HG03575 (cell line): ENCODE measurements around the gene MTHFD1.

Source experiments
- ATAC-seq: cut with Tn5 transposase; IDR thresholded peaks from one replicate; pipeline ENCODE4 v1.9.1; 2021; ENCODE audit not compliant: unreplicated experiment, insufficient number of reproducible peaks, low FRiP score; ENCODE audit errors: extremely low read depth

MTHFD1 gene

GRCh38 chr14:64400829-64401459 is 12.8 kb downstream of the MTHFD1 start:
- ATAC-seq, result no peak

DNA sequence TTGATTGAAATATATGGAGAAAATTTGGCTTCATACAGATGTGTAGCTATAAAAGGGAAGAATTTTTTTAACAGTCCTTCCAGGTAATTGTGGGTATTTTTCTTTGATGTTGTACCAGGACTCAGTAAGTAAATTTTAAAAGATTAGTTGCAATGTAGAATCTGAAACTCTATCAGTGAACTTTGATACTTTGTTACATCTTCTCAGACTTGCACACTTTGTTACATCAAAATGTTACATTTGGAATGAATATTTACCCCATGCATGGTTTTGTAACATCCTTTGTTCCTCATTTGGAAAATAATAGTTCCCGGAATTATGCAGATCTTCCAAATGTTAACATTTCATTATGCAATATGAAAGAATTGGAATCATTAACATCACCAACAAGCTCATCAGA is 13.8 kb downstream of the MTHFD1 start:
- ATAC-seq, result no peak

- no peak for ATAC-seq
These were observed 17.1 kb downstream of the MTHFD1 start for GRCh38 chr14:64405295-64405694.

DNA sequence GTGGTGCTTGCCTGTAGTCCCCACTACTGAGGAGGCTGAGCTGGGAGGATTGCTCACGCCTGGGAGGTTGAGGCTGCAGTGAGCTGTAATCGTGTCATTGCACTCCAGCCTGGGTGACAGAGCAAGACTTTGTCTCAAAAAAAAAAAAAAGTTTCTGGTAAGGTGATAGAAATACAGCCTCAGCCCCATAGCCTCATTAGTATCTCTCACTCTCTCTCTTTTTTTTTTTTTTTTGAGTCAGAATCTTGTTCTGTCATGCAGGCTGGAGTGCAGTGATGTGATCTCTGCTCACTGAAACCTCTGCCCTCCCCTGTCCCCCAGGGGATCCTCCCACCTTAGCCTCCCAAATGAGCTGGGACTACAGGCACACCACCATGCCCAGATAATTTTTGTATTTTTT is 19.2 kb downstream of the MTHFD1 start:
- no peak for ATAC-seq

DNA sequence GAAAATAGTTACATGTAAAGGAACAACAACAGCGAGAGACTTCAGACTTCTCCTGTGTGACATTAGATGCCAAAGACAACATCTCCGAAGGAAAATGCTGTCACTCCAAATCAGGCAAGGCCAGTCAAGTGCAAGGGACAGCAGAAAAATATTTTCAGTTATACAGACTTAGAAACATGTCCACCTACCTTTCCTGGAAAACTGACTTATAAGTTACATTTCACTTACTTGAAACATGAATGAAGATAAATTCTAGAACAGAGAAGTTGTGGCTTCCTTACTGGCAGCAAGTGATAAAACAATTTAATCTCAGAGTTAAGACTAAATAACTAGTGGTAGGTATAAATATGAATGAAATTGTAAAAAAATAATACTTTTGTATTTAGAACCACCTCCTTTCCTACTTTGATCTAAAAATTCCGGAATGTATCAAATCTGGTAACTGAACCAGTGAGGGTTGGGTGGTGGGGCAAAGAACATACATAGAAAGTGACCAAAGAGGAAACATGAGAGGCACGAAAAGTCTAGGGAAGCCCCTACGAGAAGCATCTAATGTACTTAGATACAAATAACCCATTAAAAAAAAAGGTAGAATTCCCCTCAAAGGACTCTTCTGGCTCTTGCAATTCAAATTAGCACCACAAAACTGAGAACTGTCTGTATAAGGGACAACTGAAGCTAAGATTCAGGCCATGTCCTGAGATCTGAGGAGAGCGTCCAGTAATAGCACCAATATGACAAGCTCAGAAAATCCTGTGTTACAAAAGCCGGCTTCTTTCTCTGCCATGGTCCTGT is 21.2 kb downstream of the MTHFD1 start:
- no peak for ATAC-seq

- no peak for ATAC-seq
These were observed 22.1 kb downstream of the MTHFD1 start for GRCh38 chr14:64410084-64410774.

DNA sequence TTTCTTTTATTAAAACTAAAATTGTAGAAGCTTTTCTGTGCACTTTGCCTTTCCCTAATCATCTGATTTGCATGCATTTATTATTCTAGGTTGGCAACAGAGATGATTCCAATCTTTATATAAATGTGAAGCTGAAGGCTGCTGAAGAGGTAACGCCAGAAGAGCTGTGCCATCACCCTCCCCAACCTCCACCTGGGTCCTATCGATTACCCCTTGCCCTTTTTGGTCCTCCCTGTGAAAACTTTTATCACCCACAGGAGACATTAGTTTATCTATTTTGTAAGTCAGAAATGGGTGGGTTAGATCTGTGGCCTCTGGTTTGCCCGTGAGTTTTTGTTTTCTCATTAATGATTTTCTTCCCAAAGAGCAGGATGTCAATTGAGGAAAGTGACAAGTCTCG is 22.8 kb downstream of the MTHFD1 start:
- no peak for ATAC-seq

- ATAC-seq, result no peak
These were observed 24.1 kb downstream of the MTHFD1 start for GRCh38 chr14:64412237-64412636.

- ATAC-seq, result no peak
These were observed 28.3 kb downstream of the MTHFD1 start for GRCh38 chr14:64416348-64416932.

- ATAC-seq, result no peak
These were observed 29.1 kb downstream of the MTHFD1 start for GRCh38 chr14:64417055-64417770.

GRCh38 chr14:64417771-64418125 is 29.6 kb downstream of the MTHFD1 start:
- ATAC-seq, result no peak

DNA sequence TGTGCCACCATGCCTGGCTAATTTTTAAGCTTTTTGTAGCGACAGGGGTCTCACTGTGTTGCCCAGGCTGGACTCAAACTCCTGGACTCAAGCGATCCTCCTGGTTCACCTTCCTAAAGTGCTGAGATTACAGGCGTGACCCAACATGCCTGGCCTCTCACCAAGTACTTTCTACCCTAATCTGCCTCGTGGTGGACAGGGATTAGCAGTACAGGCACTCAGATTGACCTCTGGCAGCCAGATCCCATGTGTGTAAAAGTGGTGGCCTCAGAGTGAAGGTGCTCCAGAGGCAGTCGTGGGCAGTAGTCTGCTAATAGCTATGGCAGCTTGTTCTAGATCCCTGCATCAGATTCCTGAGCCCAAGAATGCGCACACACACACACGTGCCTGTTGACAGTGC is 30.9 kb downstream of the MTHFD1 start:
- no peak for ATAC-seq

DNA sequence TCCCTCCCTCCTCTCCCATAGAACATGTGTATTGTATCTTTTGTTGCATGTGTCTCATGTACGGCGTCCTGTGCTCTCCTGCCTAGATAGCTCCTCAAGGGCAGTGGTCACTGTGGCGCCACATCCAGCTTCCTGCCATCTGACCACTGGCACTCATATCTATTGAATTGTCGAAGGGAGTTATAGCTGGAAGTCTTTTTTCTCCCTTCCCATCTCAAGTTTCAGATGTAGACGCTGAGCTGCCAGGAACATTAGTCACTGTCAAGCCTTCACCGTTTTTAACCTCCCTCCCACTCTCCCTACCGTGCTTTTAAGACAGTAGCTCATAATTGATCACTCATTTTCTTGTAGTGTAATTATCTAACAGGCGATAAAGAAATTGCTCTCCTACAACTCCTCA is 33.0 kb downstream of the MTHFD1 start:
- ATAC-seq, result no peak

GRCh38 chr14:64422005-64422404 is 33.9 kb downstream of the MTHFD1 start:
- ATAC-seq, result no peak

GRCh38 chr14:64422756-64423155 is 34.6 kb downstream of the MTHFD1 start:
- ATAC-seq, result no peak

GRCh38 chr14:64423987-64424386 is 35.8 kb downstream of the MTHFD1 start:
- no peak for ATAC-seq

DNA sequence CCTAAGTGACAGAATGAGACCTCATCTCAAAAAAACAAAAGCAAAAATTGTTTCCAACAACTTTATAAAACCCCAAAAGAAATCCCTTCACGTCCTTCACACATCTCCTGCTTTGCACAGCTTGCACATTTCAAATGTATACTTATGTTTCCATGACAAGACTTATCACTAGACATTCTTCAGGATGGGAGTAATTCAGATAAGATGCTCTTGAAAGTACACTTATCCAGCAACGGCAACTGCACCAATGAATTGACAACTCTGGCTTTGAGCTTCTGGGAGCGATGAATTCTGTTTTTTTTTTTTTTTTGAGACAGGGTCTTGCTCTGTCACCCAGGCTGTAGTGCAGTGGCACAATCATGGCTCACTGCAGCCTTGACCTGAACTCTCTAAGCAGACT is 46.4 kb downstream of the MTHFD1 start:
- ATAC-seq, result no peak

DNA sequence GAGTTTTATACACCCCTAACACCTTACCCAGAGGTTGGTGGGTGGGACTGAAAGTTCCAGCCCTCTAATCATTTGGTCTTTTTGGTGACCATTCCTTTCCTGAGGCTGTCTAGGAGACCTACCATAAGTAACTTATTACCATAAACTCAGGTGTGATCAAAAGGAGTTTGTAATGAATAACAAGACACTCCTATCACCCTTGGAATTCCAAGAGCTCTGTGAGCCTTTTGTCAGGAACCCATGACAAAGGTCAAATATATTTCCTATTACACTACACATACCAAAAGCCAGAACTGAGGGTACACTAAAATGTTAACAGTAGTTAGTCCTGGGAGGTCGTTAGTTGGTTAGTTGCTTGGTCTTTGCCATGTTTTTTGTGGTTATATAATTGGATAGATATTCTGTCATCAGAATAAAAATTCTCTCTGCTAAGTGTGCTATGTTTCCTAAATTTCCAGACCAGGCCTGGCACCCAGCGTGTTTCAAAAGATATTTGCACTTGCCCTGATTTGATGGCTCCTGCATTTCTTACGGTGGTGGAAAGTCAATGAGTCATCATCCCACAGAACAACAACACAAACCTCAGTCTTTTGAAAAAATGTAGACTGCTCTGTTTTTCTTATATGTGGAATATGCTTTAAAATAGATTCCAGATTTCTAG is 50.2 kb downstream of the MTHFD1 start:
- no peak for ATAC-seq

DNA sequence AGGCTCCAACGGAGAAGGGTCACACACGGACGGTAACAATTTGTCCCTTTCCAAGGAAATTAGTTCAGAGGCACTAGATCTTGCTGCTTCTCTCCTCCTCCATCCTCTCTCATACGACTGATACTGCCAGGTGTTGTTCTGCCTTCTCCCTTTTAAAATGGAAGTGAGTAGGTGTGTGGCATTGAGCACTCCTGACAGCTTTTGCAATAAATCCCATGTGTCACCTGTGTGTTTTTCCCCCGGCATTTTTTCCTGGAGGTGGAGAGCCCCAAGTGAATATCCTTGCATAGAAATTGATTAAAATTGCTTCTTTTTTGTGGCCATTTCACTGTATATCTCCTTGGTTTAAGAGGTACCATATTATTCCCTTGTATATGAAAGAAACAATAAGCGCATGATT is 51.0 kb downstream of the MTHFD1 start:
- no peak for ATAC-seq
